Neural cell (in vitro differentiated cells): ENCODE data around the gene NPLOC4. TPM values are rescaled to one million over a fixed set of nuclear protein-coding genes. Genes with fewer than 3 reads are reported as not detected.
"Not testable (repeated sequence)": the region's sequence is repeated elsewhere in the genome, so short reads cannot be mapped to it uniquely, and the experiment has no call there.

Experiments
- H2AFZ ChIP-seq: fragments of 200-600, 300-800 bp; sonication (generic), shearing (Covaris generic); 2 replicates; pipeline ENCODE4 v1.6.0; 2014; ENCODE audit warnings: low read depth, mild to moderate bottlenecking, antibody characterized with exemption, low read length, moderate library complexity
- H3F3A ChIP-seq: fragments of 200-600 bp; shearing (Covaris generic); 2 replicates; pipeline ENCODE4 v1.6.1; 2016; ENCODE audit warnings: mild to moderate bottlenecking, moderate library complexity, mixed read lengths, antibody characterized with exemption, low read length; ENCODE audit not compliant: insufficient read depth, poor library complexity, severe bottlenecking
- H3K27ac ChIP-seq: fragments of 200-600, 300-800 bp; sonication (generic), shearing (Covaris generic); 2 replicates; pipeline ENCODE4 v1.5.1; 2014; ENCODE audit warnings: mild to moderate bottlenecking, low read length, moderate library complexity
- H3K27me3 ChIP-seq: fragments of 300-800, 200-600 bp; sonication (generic), shearing (Covaris generic); 2 replicates; pipeline ENCODE4 v1.6.0; 2014; ENCODE audit warnings: mild to moderate bottlenecking, low read depth, low read length, moderate library complexity; ENCODE audit not compliant: insufficient read depth
- H3K36me3 ChIP-seq: fragments of 300-800, 200-600 bp; sonication (generic), shearing (Covaris generic); 2 replicates; pipeline ENCODE4 v1.5.1; 2014; ENCODE audit warnings: mild to moderate bottlenecking, antibody characterized with exemption, low read length, moderate library complexity; ENCODE audit not compliant: insufficient read depth
- H3K4me2 ChIP-seq: fragments of 300-800, 200-600 bp; sonication (generic), shearing (Covaris generic); 2 replicates; pipeline ENCODE4 v1.6.0; 2014; ENCODE audit warnings: mild to moderate bottlenecking, low read length
- H3K4me3 ChIP-seq: fragments of 300-800, 200-600 bp; sonication (generic), shearing (Covaris generic); 2 replicates; pipeline ENCODE4 v1.5.1; 2014; ENCODE audit warnings: mild to moderate bottlenecking, low read length, moderate library complexity
- H3K79me2 ChIP-seq: fragments of 200-600 bp; shearing (Covaris generic); replicated peaks from 2 replicates; pipeline ENCODE4 v1.6.0; 2014; ENCODE audit warnings: mild to moderate bottlenecking, low read length, moderate library complexity; ENCODE audit not compliant: insufficient read depth
- H3K9ac ChIP-seq: fragments of 300-800, 200-600 bp; sonication (generic), shearing (Covaris generic); 2 replicates; pipeline ENCODE4 v1.6.1; 2016; ENCODE audit warnings: mild to moderate bottlenecking, low read length, mixed read lengths
- H3K9me2 ChIP-seq: fragments of 200-600 bp; shearing (Covaris generic); 2 replicates; pipeline ENCODE4 v1.6.1; 2016; ENCODE audit warnings: mild to moderate bottlenecking, low read length, mixed read lengths; ENCODE audit not compliant: insufficient read depth
- H3K9me3 ChIP-seq: fragments of 200-600, 300-800 bp; sonication (generic), shearing (Covaris generic); 2 replicates; pipeline ENCODE4 v1.6.1; 2016; ENCODE audit warnings: mild to moderate bottlenecking, mixed run types, low read length, moderate library complexity, mixed read lengths
- H4K20me1 ChIP-seq: fragments of 200-600 bp; shearing (Covaris generic); 2 replicates; pipeline ENCODE4 v1.6.1; 2016; ENCODE audit warnings: mild to moderate bottlenecking, mixed run types; ENCODE audit not compliant: insufficient read depth
- CTCF ChIP-seq: fragments of 450-650 bp; IDR thresholded peaks from 2 replicates; pipeline ENCODE4 v1.5.1; 2014; ENCODE audit warnings: antibody characterized with exemption, mild to moderate bottlenecking, moderate library complexity; ENCODE audit not compliant: poor library complexity, severe bottlenecking
- EP300 ChIP-seq: fragments of 450-650 bp; conservative IDR thresholded peaks from 2 replicates; pipeline ENCODE4 v1.6.1; 2014; ENCODE audit warnings: antibody characterized with exemption, mild to moderate bottlenecking, moderate library complexity; ENCODE audit not compliant: poor library complexity, severe bottlenecking
- EZH2 ChIP-seq: fragments of 200-600, 300-800 bp; shearing (Covaris generic), sonication (generic); IDR thresholded peaks from 2 replicates; pipeline ENCODE4 v1.6.1; 2014; ENCODE audit warnings: antibody characterized with exemption, low read length, borderline replicate concordance, mild to moderate bottlenecking; ENCODE audit not compliant: insufficient read depth, poor library complexity, severe bottlenecking
- MXI1 ChIP-seq: fragments of 450-650 bp; conservative IDR thresholded peaks from 2 replicates; pipeline ENCODE4 v1.6.1; 2014; ENCODE audit warnings: antibody characterized with exemption, mild to moderate bottlenecking; ENCODE audit not compliant: poor library complexity, severe bottlenecking
- POLR2AphosphoS5 ChIP-seq: IDR thresholded peaks from 2 replicates; pipeline ENCODE4 v1.6.1; 2012
- RAD21 ChIP-seq: fragments of 450-650 bp; conservative IDR thresholded peaks from 2 replicates; pipeline ENCODE4 v1.6.1; 2014; ENCODE audit warnings: antibody characterized with exemption, mild to moderate bottlenecking, moderate library complexity
- REST ChIP-seq: IDR thresholded peaks from 2 replicates; pipeline ENCODE4 v1.6.1; 2012; ENCODE audit warnings: borderline replicate concordance
- SMC3 ChIP-seq: fragments of 450-650 bp; conservative IDR thresholded peaks from 2 replicates; pipeline ENCODE4 v1.6.1; 2014; ENCODE audit warnings: antibody characterized with exemption, mild to moderate bottlenecking, moderate library complexity; ENCODE audit not compliant: poor library complexity
- TAF1 ChIP-seq: IDR thresholded peaks from 2 replicates; pipeline ENCODE4 v1.6.1; 2012; ENCODE audit warnings: low read depth
- polyA plus RNA-seq: library from polyadenylated mRNA; depleted of rRNA; stranded (reverse); fragments of >200 nt; gene quantifications from 2 replicates; pipeline ENCODE4 v1.2.3, GENCODE V29; 2014

The NPLOC4 gene
- polyA plus RNA-seq, 1 donor from 2014 or later = 32.3 TPM

- no peaks in the 10 kb centered on the region for H3K9me3 ChIP-seq
- no peak for TF ChIP-seq CTCF
- TF ChIP-seq SMC3 = no peak
- TF ChIP-seq RAD21 = no peak
- no peak for TF ChIP-seq TAF1
- no peak for TF ChIP-seq EP300
- TF ChIP-seq EZH2 = no peak
- no peak for TF ChIP-seq MXI1
- no peak for TF ChIP-seq POLR2AphosphoS5
- TF ChIP-seq REST = no peak
- H3K27ac ChIP-seq = no peak overlapping the region
- H2AFZ ChIP-seq = no peak overlapping the region
- H3K9ac ChIP-seq = no peak overlapping the region
- H3F3A ChIP-seq = no peaks in the 10 kb centered on the region
- H3K27me3 ChIP-seq = no peaks in the 10 kb centered on the region
- no peaks in the 10 kb centered on the region for H3K36me3 ChIP-seq
- no peak overlapping the region for H3K4me3 ChIP-seq
- H3K9me2 ChIP-seq = no peaks in the 10 kb centered on the region
- H4K20me1 ChIP-seq = no peaks in the 10 kb centered on the region
- no peak overlapping the region for H3K4me2 ChIP-seq
- no peaks in the 10 kb centered on the region for H3K79me2 ChIP-seq
Measured at GRCh38 chr17:81532490-81533287, 104.2 kb downstream of the NPLOC4 start.

- H3K9me3 ChIP-seq, H3K4me2 ChIP-seq, H3F3A ChIP-seq, H3K4me3 ChIP-seq, H3K27ac ChIP-seq, H2AFZ ChIP-seq, H3K9me2 ChIP-seq, H4K20me1 ChIP-seq, H3K9ac ChIP-seq, H3K27me3 ChIP-seq, H3K79me2 ChIP-seq, H3K36me3 ChIP-seq: not testable (repeated sequence)
Measured at GRCh38 chr17:81531998-81532404, 104.9 kb downstream of the NPLOC4 start.

GRCh38 chr17:81531013-81531412 is 105.9 kb downstream of the NPLOC4 start:
- not testable (repeated sequence) for H3K4me2 ChIP-seq, H3F3A ChIP-seq, H2AFZ ChIP-seq, H3K27me3 ChIP-seq, H3K27ac ChIP-seq, H3K79me2 ChIP-seq, H3K9me2 ChIP-seq, H3K9ac ChIP-seq, H3K9me3 ChIP-seq, H3K36me3 ChIP-seq, H4K20me1 ChIP-seq, H3K4me3 ChIP-seq
